Inferior parietal cortex (tissue), 1 donor: ENCODE results near the gene PTPRM.
"Not testable (repeated sequence)": the region's sequence is repeated elsewhere in the genome, so short reads cannot be mapped to it uniquely, and the experiment has no call there.

Source experiments
- DNase-seq: peaks from one replicate; pipeline ENCODE4 v3.0.0-alpha.2; 2016; ENCODE audit errors: extremely low spot score

PTPRM gene

DNA sequence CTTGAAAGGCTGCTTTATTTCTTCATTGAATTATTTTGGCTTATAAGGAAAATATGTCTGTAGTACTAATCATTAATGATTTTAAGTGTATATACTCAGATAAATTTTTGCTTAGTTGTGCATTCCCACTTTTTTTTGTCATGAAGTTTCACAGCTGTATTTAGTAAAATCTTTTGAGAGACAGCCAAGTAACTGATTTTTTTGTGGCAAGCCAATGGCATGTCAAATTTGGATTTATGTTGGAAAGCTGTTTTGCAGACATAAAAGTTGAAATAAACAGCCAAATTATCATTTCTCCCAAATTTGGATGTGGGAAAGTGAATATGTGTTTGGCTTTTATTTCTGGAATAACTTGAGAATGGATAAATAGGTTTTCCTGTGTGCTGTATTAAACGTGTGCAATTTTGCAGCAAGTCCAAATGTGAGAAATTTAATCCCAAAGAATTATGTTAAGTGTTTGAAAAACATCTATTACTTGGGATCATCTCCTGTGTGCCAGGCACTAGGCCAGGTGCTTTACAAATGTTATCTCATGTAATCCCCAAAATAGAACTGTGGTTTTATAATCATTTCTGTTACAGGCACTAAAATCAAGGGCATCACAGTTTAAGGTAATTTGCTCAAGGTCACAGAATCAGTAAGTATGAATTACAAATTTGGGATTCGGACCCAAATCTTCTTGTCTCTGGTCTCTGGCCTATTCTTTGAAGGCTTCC, 160.4 kb downstream of the PTPRM start:
- no peak for DNase-seq

DNA sequence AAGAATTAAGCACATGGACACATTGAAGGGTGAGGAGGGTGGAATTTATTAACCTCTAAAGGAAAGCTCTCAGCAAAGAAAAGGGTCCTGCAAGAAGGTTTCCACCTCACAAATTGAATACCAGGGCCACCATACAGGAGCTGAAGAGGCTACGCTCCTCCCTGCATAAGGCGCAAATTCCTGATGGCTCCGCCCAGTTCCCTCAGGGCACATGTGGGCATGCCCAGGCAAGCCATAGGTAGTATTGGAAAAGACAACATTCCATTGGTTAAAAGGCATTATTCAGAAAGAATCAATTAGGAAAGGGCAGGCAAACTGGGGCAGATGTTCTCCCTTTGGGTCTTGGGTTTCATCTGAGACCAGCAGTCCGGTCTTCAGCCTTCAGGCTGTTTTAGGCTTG, 161.2 kb downstream of the PTPRM start:
- DNase-seq = no peak

DNA sequence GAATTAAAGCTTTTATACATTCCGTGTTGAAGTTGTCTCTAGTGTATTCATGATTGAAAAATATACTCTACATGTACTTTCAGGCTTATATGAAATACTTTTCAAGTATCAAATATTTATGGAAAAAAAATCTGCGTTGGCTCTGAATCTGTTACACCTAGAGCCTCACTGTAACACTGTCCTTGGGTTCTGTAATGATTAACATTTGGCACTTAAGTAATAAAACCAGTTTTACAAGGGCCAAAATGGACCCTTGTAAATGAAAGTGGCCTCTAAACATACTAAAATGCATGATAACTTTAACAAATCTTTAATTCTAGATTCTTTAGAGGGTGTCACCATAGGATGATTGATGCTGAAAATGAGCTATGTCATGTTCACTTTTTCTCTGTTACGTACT, 162.8 kb downstream of the PTPRM start:
- no peak for DNase-seq

DNA sequence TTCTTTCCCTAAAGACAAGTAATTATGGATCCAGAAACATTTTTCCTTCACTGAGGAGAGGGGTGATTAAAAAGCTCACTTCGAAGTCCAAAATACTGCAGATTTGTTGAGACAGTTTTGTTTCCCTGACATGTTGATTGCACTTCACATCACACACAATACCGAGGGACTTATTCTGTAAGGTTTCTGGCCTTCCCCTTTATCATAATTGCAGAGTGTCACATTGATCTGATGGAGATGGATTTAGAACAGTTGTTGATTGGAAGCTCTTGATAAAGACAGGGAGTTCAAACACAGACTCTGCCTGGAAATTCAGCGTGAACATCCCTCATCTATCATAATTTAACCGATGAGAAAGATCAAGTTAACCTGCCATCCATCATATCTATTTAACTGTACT, 163.6 kb downstream of the PTPRM start:
- no peak for DNase-seq

DNA sequence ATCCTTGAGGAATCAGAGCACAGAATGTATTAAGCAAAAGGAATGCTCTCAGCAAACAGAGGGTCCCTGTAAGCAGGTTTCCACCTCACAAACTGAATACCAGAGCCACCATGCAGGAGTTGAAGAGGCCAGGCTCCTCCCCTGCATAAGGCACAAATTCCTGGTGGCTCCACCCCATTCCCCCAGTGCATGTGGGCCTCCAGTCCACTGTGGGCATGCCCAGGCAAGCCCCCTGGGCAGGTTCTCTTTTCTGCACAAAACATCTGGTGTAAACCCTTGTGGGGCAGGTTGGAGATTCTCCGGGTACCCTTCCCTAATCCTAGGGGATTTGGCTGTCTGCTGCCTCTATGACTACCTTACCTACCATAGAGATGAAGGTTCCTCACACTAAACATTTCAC, 166.5 kb downstream of the PTPRM start:
- DNase-seq = no peak

DNA sequence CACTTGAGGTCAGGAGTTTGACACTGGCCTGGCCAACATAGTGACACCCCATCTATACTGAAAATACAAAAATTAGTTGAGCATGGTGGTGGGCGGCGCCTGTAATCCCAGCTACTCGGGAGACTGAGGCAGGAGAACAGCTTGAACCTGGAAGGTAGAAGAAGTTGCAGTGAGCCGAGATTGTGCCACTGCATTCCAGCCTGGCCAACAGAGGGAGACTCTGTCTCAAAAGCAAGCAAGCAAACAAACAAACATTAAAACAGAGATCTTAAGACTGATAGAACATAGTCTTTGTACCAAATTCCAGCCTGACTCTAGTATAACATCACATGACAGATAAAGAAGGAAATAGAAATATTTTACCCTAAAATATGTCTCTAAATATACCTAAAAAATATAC, 168.1 kb downstream of the PTPRM start:
- DNase-seq = no peak

DNA sequence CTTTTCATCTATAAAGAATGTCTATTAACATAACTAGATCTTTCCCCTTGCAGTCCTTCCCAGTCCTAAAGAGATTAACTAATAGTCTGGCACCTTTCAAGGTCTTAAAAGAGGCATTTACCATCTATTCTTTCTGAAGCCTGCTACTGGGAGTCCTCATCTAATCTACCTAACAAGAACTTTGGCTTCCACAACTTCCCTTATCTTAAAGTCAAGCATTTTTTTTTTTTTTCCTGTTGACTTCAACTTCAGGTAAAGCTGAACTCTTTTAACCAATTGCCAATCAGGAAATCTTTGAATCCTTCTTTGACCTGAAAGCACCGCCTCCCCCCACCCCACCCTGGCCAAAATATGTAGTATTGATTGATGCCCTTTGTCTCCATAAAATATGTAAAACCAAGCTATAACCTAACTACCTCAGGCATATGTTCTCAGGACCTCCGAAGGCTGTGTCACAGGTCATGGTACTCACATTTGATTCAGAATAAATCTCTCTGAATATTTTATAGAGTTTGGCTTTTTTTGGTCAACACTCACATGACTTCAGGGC, 168.6 kb downstream of the PTPRM start:
- no peak for DNase-seq

DNA sequence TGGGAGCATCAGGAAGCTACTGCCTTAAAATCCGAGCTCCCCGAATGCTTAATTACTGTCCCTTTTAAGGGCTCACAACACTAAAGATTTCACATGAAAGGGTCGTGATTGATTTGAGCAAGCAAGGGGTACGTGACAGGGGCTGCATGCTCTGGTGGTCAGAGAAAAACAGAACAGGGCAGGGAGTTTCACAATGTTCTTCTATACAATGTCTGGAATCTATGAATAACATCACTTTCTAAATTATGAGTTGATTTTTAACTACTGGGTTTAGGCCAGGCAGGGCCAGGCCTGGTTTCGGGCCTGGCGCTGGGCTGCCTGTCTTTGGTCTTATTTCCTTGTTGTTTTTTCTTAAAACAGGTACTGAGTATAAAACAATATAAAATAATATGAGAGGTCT, 169.4 kb downstream of the PTPRM start:
- DNase-seq = not testable (repeated sequence)

DNA sequence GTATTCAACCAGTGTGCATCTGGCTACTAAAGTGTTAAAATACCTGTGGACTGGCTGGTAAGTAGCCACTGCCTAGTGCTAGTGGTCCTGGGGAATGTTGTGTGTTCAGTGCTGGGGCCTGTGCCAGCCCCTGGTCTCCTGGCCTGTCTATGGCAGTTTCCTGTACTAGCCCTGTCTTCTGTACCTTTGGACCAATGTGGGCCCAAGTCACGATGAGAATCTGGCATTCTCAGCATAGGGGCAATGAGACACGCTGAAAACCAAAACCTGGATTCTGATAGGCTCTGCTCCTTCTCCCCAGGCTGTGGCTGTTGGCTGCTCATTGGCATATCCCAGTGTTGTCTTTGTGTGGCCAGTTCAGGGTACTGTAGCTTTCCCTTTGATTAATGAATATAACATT, 170.4 kb downstream of the PTPRM start:
- no peak for DNase-seq

DNA sequence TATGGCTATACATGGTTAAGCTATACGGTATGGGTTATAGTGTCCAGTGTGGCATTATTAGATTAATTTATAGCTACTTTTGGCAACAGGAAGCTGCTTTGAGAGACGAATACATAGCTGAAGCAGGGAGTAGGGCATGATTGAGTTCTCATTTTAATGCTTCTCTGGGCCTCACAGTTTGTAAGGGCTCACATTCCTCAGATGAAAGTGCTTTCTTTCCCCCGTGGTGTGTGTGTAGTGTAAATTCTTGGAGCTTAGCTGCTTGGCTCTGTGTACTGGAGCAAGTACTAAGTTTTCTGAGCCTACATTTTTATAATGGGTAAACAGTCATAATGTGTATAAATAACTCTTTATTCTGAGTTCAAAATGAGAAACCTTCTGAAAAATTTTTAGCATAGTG, 173.7 kb downstream of the PTPRM start:
- DNase-seq = no peak

DNA sequence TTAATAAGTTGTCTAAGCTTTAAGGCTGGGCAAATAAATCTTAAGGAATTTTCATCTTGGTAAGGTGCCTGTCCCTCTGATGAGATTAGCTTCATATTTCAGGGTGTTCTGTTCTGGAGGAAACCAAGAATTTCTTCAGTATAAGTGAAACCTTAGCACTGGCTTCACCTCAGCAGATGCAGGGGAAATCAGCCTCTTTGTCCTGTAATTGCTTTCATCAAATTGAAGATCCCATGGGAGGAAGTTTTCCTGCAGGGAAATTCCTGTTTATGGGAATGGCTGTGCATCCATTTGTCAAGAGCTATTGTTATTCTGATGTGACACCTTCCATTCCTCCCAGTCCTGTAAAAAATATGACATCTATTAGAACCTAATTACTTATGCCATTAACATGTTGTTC, 174.5 kb downstream of the PTPRM start:
- DNase-seq = no peak

DNA sequence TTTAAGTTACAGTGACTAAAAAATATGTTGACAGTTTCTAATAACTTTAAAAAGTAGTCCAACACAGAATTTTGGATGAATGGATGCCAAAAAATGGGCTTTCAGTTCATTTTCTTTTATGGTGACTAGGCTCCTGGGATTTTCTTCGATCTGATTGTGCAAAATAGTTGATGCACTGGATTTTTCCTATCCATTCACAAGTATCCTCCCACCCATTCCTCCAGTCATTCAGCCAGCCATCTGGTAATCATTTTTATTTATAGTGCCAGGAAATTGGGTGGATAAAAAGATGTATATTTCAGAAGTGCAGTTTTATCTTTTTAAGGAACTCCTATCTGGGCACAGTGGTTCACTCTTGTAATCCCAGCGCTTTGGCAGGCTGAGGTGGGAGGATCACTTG, 175.1 kb downstream of the PTPRM start:
- no peak for DNase-seq

DNA sequence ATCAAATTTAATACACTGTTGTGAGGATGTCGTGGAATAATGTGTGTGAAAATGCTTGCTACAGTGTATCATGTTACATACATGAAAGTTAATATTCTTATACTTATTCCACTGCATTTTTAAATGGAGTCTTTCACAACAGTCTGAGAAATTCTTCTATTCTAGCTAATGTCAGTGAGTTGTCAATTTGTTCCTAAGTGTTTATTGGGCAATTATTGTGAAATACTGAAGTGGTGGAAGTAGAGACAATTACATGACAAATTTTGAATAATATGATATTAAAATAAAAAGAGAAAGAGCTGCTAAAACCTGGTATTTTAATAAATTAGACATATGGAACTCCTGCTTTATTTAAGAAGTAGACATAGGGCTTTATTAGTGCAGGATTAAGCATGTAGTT, 176.1 kb downstream of the PTPRM start:
- no peak for DNase-seq

DNA sequence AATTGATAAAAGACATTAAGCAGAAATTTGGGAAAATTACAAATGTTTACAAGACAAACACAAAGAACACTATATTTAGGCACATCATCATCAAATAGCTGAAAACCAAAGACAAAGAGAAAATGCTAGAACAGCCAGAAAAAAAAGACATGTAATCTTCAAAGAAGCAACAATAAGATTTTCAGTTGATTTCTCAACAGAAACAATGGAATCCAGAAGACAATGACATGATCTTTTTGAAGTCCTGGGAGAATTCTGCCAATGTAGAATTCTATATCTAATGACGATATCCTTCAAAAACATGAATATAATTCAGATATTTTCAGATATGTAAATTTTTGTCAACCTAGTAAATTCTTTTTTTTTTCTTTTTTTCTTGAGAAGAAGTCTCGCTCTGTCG, 179.0 kb downstream of the PTPRM start:
- no peak for DNase-seq

DNA sequence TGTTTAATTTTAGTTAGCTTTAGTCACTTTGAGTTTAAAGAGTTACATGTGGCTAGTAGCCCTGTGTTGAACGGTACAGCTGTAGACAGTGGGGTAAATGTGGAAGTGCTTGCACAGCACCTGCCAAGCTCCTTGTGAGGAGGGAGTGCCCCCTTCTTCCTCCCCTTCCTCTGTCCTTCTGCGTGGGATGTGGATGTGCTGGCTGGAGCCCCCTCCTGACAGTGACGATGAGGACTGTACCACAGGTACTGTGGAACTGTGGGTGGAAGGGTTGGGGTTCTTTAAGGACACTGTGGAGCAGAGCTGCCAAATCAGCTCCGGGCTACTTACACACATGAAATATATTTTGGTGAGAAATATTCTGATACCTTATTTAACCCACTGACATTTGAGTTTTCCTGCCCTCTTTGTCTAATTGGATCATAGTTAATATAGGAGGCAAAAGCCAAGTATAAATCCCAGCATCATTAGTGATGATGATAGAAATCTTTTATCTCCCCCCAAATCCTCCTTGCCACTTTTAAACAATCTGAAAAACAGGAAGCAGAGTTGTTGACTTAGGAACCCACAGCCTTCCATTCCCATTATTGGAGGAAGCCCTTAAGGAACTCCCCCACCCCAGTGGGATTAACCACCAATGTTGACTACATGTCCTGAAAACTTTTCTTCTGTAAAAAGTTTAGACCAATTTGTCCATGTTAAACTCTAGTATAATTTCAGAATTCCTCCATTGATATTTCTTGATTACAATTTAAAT, 181.3 kb downstream of the PTPRM start:
- DNase-seq = no peak

DNA sequence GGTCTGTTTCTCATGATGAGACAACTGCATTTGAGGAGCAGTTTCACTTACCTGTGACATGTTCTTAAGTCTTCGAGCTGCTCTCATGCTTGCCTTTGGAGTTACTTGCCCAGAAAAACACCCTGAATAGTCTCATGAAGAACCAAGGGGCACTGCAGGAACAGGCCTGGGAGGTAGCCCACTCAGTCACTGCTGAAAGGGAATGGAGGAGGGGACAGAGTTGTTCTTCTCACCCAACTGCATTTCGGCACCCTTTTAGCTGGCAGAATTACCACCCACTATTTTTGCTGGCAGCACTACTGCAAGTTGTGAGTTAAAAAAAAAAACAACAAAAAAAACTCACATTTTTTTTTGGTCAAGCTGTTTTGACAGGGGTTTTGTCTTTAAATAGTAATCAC, 181.9 kb downstream of the PTPRM start:
- DNase-seq = no peak

DNA sequence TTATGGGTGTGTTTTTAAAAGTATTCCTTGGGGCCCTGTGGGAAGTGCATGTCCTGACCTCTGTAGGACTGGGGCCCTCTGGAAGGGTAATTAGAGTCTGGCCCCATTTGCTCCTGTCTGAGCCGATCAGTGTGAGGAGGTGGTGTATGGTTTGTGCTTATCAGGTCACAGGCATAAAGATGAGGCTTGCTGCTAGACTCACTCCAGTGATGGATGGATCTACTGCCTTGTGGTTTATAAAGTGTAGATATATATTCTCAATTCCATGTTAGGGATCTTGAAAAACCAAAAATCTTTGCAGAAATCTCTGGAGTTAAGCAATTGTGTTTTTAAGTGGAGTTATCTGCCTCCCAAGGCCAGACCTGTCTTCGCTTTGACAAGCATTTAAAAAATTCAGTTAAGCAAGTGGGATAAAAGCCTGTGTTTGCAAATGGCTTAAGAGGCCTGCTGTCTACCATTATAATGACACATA, 182.4 kb downstream of the PTPRM start:
- no peak for DNase-seq

DNA sequence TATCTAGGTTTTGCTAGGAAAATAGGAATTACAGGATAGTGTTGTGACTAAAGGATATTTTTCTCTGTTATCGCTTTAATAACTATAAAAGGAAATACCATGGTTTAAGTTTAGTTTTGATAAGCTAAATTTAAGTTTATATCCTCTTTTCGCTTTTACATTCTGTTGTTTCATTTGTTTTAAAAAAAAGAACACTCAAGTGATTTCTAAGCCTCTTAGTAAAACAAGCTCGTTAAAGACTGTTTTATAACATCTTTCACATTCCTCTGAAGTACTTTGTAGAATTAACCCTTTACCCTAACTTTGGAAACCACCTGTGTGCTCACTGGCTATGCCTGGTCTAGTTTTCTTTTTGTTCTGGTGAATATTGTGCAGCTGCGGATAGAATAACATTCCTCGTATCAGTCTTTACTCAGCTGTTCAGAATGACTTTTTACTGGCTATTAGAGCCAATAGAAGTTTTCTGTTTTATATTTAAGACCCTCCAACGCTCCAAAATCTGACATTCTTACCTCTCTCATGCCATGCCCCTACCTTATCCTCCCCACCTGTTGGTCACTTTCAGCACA, 183.1 kb downstream of the PTPRM start:
- no peak for DNase-seq

DNA sequence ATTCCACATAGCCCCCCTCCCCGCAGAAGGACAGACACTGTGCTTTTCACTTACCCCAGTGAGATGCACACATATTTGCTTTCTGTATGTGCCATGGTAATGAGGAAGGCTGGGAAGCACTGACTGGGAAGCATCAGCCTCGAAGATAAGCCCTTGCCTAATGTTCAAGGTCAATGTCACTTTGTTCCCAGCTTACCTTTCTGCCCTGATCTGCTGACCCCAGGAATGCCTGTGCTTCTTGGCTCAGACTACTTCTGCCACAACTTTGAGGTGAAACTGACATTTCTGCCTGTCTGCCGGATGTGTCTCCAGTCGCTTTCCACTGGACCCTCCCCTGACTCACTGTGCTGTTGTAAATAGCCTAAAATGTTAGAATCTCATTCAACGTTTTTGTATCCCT, 183.8 kb downstream of the PTPRM start:
- DNase-seq = no peak

DNA sequence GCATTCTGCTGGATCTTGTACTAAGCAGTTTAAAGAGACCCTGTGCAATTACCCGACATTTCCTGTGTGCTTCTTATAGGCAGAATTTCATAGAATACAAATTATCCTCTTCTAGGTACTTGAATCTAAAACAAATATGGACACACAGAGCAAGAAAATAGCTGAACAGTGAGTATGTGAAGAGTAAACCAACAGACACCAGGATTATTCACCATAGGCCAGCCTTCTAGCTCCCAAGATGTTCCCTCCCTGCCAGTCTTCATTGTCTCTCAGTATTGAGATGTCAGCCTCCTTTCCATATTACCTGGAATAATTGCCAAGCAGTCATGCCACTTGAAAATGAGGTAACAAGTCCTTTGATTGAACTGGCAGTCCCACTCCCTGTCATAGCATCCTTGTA, 187.1 kb downstream of the PTPRM start:
- no peak for DNase-seq

DNA sequence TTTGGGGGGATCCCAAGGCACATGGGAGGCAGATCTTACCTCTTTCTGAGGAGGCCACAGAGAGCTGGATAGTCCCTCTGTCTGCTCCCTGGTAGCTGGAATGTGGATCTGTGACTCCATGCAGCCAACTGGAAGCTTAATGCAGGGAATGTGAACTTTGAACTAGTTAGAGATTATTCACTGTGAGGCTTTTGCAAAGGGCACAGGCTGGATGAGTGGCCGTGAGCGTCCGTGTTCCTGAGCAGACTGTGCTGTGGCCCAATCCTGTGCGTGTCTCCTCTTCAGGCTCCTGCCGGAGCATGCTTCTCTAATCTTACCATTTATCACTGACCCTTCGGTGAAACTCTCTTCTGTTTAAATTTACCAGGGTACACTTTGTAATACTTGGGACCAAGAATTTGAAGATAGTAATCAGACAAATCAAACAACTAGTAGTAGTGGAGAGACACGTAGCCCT, 187.6 kb downstream of the PTPRM start:
- no peak for DNase-seq

DNA sequence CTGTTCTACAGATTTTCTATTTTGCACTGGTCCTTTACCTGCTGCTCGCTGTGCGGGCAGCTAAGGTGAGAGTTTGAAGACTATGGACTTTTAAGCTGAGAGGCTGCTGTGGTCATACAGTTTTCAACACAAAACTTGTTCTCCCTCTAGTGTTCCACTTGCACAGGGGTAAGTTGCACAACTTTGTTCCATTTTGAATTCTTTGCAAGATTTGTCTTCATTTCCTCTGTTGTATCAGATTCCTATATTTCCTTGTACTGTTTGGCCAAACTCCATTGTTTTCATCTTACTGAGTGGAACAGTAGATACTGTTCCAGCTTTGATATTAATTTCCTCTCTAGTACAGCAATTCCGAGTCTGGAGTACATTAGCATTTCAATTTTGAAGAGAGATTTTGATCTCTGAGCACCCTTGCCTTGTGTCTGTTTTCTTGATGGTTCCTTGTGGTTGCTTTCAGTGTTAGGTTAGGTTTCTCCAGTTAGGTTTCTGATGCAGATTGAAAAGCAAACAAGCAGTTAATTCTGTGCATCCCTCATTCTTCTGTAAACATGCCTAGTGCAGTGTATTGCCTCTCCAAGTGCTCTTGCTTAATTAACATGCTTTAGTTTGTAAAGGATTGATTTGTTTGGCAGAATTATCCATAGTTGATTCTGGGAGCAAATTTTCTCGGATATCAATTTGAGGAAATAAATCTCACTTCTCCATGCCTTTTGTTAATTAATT, 188.8 kb downstream of the PTPRM start:
- no peak for DNase-seq
